Ishikawa (cell line): Measurements from ENCODE around the gene PHYKPL.
A peak's percentile ranks its signal among the peaks of the same experiment; 100 is the strongest.

Source experiments
- CEBPB ChIP-seq: IDR thresholded peaks from 2 replicates; pipeline ENCODE4 v1.6.1; 2012
- CREB1 ChIP-seq: IDR thresholded peaks from 2 replicates; pipeline ENCODE4 v1.6.1; 2012; ENCODE audit warnings: low read depth
- EGR1 ChIP-seq: IDR thresholded peaks from 2 replicates; pipeline ENCODE4 v1.6.1; 2012
- EP300 ChIP-seq: IDR thresholded peaks from 2 replicates; pipeline ENCODE4 v1.6.1; 2012; ENCODE audit warnings: borderline replicate concordance
- FOXM1 ChIP-seq: IDR thresholded peaks from 2 replicates; pipeline ENCODE4 v1.6.1; 2012; ENCODE audit warnings: low read depth, borderline replicate concordance
- MAX ChIP-seq: IDR thresholded peaks from 2 replicates; pipeline ENCODE4 v1.6.1; 2012
- NFIC ChIP-seq: IDR thresholded peaks from 2 replicates; pipeline ENCODE4 v1.6.1; 2012
- RAD21 ChIP-seq: IDR thresholded peaks from 2 replicates; pipeline ENCODE4 v1.6.1; 2012; ENCODE audit warnings: low read depth
- REST ChIP-seq: IDR thresholded peaks from 2 replicates; pipeline ENCODE4 v1.6.1; 2012; ENCODE audit warnings: low read depth, mild to moderate bottlenecking
- TAF1 ChIP-seq: IDR thresholded peaks from 2 replicates; pipeline ENCODE4 v1.6.1; 2012; ENCODE audit warnings: low read depth, mild to moderate bottlenecking
- TCF12 ChIP-seq: IDR thresholded peaks from 2 replicates; pipeline ENCODE4 v1.6.1; 2012; ENCODE audit warnings: low read depth
- TEAD4 ChIP-seq: IDR thresholded peaks from 2 replicates; pipeline ENCODE4 v1.6.1; 2012
- USF1 ChIP-seq: IDR thresholded peaks from 2 replicates; pipeline ENCODE4 v1.6.1; 2012
- YY1 ChIP-seq: IDR thresholded peaks from 2 replicates; pipeline ENCODE4 v1.6.1; 2012; ENCODE audit warnings: low read depth
- ZBTB7A ChIP-seq: IDR thresholded peaks from 2 replicates; pipeline ENCODE4 v1.6.1; 2012; ENCODE audit warnings: low read depth

The PHYKPL gene

DNA sequence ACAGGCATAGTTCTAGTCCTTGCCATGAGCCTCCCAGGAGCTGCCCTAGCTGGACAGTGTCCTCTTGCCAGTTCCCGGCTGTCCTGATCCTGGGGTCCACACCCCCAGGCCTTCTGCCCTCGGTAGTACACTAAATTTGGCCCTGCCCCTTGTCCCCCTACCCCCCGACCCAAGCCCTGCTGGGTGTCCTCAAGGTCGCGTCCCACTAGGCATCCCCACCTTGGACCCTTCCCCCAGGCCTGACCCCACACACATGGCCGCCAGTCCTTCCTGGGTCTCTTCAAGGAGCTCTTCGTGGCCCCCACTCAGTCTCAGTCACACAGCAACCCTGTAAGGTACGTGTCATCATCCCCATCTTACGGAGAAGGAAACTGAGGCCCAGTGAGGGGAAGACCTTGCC lies 40.0 kb upstream of the PHYKPL start:
- TF ChIP-seq TEAD4 (no peak), CREB1 (no peak), TCF12 (no peak), MAX (no peak), USF1 (no peak), CEBPB (no peak), NFIC (no peak), EGR1 (no peak), EP300 (no peak), ZBTB7A (no peak), RAD21 (no peak), YY1 (no peak), TAF1 (no peak), REST (no peak), FOXM1 (no peak)

DNA sequence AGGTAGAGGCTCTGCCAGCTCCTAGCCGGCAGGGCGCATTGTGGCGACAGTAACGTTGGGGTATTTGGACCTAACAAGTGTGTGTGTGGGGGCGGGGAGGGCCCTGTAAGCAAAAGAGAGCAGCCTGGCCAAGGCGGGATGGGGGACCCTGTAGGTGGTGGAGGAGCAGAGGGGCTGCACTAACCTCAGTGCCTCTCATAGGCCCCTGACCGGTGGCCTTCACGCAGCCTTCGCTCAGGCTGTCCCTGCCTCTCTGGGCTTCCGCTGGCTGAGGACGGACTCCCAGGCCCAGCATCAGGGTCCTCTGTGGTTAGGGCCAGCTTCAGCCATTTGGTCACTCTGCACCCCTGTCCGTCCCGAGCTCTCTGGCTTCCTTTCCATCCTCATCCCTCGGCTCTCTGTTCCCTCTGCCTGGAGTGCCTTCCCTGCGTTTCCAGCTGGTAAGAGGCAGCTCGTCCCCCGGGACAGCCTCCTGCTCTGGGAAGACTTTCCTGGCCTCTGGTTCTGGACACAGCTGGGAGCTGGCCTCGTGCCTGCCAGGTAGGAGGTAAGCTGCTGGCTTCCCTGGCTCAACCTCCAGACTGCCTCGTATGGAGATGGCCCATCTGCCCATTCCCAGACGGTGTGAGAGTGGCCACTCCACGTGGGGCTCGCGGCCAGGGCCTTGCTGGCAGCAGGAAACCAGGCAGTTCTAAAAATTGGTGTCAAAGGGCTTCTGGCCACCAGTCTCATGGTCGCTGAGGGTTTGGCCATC lies 39.3 kb upstream of the PHYKPL start:
- no peak for TF ChIP-seq TEAD4
- TF ChIP-seq NFIC = peak; percentile 60
- peak; percentile 51 for TF ChIP-seq MAX

DNA sequence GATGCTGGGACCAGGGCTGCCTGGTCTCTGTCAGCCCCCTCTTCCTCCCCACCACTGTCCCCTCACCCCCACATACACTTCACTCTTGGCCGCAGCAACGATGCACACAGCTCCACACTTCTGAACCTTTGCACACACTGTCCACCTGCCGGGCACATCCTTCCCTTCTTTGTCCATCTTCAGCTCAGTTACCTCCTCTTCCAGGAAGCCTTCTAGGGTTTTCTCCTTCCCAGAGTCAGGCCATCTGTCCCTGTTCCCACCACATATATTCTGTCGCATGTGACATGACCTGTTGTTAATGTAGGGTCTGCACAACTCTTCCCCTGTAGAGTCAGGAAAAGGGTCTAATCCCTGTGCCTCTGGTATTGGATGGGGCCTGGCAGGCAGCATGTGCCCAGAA lies 38.6 kb upstream of the PHYKPL start:
- TF ChIP-seq REST = no peak
- TF ChIP-seq EP300 = no peak
- TF ChIP-seq YY1 = no peak
- TF ChIP-seq CEBPB = no peak
- no peak for TF ChIP-seq TCF12
- TF ChIP-seq CREB1 = no peak
- no peak for TF ChIP-seq RAD21
- TF ChIP-seq NFIC = no peak
- no peak for TF ChIP-seq TEAD4
- no peak for TF ChIP-seq ZBTB7A
- TF ChIP-seq EGR1 = no peak

DNA sequence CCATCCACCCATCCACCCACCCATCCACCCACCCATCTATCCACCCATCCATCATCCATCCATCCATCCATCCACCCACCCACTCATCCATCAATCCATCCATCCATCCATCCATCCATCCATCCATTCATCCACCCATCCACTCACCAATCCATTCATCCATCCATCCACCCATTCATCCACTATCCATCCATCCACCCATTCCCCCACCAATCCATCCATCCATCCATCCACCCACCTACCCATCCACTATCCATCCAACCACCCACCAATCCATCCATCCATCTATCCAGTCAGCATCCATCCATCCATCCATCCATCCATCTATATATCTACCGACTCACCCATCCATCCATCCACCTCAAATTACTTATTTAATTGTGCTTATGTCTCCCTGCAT lies 36.9 kb upstream of the PHYKPL start:
- TF ChIP-seq EP300 (no peak), RAD21 (no peak), MAX (no peak), TAF1 (no peak), USF1 (no peak), NFIC (no peak), TCF12 (no peak), TEAD4 (no peak), CEBPB (no peak), EGR1 (no peak), REST (no peak), YY1 (no peak), CREB1 (no peak), ZBTB7A (no peak), FOXM1 (no peak)
